ENCODE measurements around the gene HIF1A. TPM values are rescaled to one million over a fixed set of nuclear protein-coding genes. Genes with fewer than 3 reads are reported as not detected.

The HIF1A gene
- total and polyA plus RNA-seq, 10 of the 15 experiments (the other 5 are each of a cell fraction or from before 2014, with no cell fraction given) = 18.3 to 97.0 (median 75.3) TPM

DNA sequence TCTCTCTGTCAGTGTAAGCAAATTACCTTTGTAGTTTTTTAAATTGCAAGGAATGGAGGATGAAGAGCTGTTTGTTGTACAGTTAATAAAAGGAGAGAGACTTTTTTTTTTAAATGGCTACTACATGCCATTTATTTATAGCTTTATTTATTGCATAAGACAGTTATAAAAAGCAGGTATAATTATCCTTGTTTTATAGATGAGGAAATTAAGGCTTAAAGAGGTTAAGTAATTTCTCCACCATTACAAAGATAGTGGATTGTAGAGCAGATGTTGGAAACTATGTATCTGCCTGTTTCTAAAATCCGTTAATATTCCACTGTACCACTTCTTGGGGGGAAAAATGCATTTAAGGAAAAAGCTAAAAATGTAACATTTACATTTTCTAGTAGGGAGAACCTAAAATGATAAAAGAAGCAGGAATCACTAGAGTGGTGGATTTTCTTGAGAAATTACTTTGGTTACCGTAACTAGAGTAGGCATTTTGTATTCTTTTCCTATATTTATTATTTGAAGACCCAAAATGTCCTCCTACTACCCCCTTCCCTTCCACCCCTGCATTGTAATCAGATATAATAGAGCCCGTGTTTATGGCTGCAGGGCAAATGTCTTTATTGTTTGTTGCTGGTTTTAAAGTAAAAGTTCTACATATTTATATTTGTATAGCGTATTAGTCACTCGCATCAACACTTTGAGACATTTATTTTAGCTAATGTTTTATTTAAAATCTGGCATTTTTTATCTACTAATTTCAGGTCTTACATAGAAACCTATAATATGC lies 69.2 kb downstream of the HIF1A start:
- SMC1A ChIA-PET (ENCODE audit: uncharacterized antibody, unreplicated experiment) = interaction anchor here (0.7 to 6.8 kb wide), 17 partner anchors 10 to 468 kb away, joined by 3 to 122 read pairs (median 4); no protein-coding TSS in a partner anchor
- Histone ChIP-seq H3K27ac (ENCODE audit: control insufficient read depth, insufficient read depth) (no peak overlapping the region), H3K9me3 (replicated peaks; ENCODE audit: control insufficient read depth, insufficient read depth, low read length) (no peaks in the 10 kb centered on the region), H3K36me3 (ENCODE audit: control insufficient read depth in 2 of 2, insufficient read depth in 2 of 2, low read length in 1 of 2) (peaks cover 0 to 3% of the 10 kb centered on the region in 2 experiments; a peak in 1 of 4 replicates), H3K4me1 (ENCODE audit: control insufficient read depth, insufficient read depth, low read length) (no peaks in the 10 kb centered on the region; the same call in 1 of the 2 replicates), H3K4me2 (ENCODE audit: control insufficient read depth, insufficient read depth) (peak overlapping the region; percentile 72; the same call in 1 of the 2 replicates), H3K4me3 (peak overlapping the region; percentile 53; the same call in 1 of the 2 replicates), H3K27me3 (replicated peaks in 1 of 2; ENCODE audit: control insufficient read depth in 2 of 2, insufficient read depth in 2 of 2, low read length in 1 of 2) (no peaks in the 10 kb centered on the region), H3K79me2 (ENCODE audit: control insufficient read depth, insufficient read depth, low read length) (peaks cover 40% of the 10 kb centered on the region), H2AFZ (ENCODE audit: control insufficient read depth, low read depth, low read length) (no peak overlapping the region), H4K20me1 (ENCODE audit: control insufficient read depth, insufficient read depth) (no peaks in the 10 kb centered on the region), H3K9ac (ENCODE audit: control insufficient read depth, insufficient read depth, low read length) (no peak overlapping the region)
- no peak for FAIRE-seq
- CTCF ChIA-PET = interaction anchor here (0.9 to 1.6 kb wide), 6 partner anchors 16 to 163 kb away, joined by 3 to 6 read pairs (median 4); no protein-coding TSS in a partner anchor
- RAD21 ChIA-PET (ENCODE audit: unreplicated experiment) = interaction anchor here (0.6 to 6.5 kb wide), 6 partner anchors 15 to 73 kb away, joined by 3 to 102 read pairs (median 4); no protein-coding TSS in a partner anchor
- no peak for ATAC-seq
- no peak for DNase-seq (ENCODE audit: low read depth, low spot score)
- BruUV-seq (replicated peaks) = no TSS peak
- intact Hi-C loops (cut with micrococcal nuclease; ENCODE audit: unreplicated experiment) = loop anchor here (5.0 kb wide), 2 partner anchors 102 to 442 kb away; partner anchors contain the start of gene PRKCH
- POLR2A ChIA-PET = interaction anchor here (0.6 to 9.8 kb wide), 4 partner anchors 15 to 72 kb away, joined by 3 to 130 read pairs (median 4); no protein-coding TSS in a partner anchor
- in situ Hi-C loops (cut with MboI) = no loop called here
- WGBS (ENCODE audit: insufficient coverage, insufficient replicate concordance, low lambda C conversion rate, missing lambda C conversion rate) = 98% methylated on average over 5 of the region's 5 CpGs
- TF ChIP-seq ZNF207 (IDR thresholded peaks at IDR 0.05; ENCODE audit: borderline replicate concordance) = no peak
- no peak for TF ChIP-seq HDAC2 (IDR thresholded peaks at IDR 0.05)
- TF ChIP-seq CHD2 (IDR thresholded peaks at IDR 0.05; ENCODE audit: borderline replicate concordance, low read depth, low read length) = no peak
- no peak for TF ChIP-seq ZBTB4 (CRISPR knock-in tag; IDR thresholded peaks at IDR 0.05)
- TF ChIP-seq HCFC1 (IDR thresholded peaks at IDR 0.05; ENCODE audit: low read length) = no peak
- TF ChIP-seq POLR2AphosphoS5 (IDR thresholded peaks at IDR 0.05; ENCODE audit: low read length) = no peak
- no peak for TF ChIP-seq SMAD5 (IDR thresholded peaks at IDR 0.05; ENCODE audit: low read depth)
- TF ChIP-seq BCL3 (IDR thresholded peaks at IDR 0.05; ENCODE audit: borderline replicate concordance, insufficient read depth, low read depth, low read length, poor library complexity, severe bottlenecking) = no peak
- no peak for TF ChIP-seq POLR2AphosphoS2 (IDR thresholded peaks at IDR 0.05; ENCODE audit: low read depth, low read length)
- no peak for TF ChIP-seq ZBTB11 (CRISPR knock-in tag; IDR thresholded peaks at IDR 0.05)
- TF ChIP-seq SIN3A (IDR thresholded peaks at IDR 0.05; ENCODE audit: low read depth, low read length) = no peak
- no peak for TF ChIP-seq CBX3 (IDR thresholded peaks at IDR 0.05; ENCODE audit: borderline replicate concordance, low read depth)
- TF ChIP-seq, protein P1, sequence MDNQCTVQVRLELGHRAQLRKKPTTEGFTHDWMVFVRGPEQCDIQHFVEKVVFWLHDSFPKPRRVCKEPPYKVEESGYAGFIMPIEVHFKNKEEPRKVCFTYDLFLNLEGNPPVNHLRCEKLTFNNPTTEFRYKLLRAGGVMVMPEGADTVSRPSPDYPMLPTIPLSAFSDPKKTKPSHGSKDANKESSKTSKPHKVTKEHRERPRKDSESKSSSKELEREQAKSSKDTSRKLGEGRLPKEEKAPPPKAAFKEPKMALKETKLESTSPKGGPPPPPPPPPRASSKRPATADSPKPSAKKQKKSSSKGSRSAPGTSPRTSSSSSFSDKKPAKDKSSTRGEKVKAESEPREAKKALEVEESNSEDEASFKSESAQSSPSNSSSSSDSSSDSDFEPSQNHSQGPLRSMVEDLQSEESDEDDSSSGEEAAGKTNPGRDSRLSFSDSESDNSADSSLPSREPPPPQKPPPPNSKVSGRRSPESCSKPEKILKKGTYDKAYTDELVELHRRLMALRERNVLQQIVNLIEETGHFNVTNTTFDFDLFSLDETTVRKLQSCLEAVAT (IDR thresholded peaks at IDR 0.05) = no peak

Data from GM12878 (cell line).